Measurements from ENCODE around the gene TMEM207.

DNA sequence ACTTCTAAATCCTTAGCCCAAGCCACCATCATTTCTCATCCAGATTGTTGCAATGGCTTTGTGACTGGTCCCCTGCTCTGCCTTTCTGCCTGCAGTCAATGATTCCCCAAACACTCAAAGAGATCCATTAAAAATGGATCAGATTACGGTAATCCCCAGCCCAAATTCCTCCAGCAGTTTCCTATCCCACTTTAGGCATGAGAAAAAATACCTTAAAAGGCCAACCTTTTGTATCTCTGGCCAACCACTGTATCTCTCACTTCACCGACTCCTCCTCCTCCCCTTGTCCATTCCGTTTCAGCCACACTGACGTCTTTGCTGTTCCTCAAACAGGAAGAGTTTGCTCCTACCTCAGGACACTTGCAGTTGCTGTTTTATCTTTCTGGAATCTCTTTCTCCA, 43.3 kb upstream of the TMEM207 start:
- TF ChIP-seq YY1 (IDR thresholded peaks at IDR 0.05; ENCODE audit: low read depth) (no peak), SMC3 (IDR thresholded peaks at IDR 0.05; ENCODE audit: low read depth, low read length) (no peak), POLR2AphosphoS5 (IDR thresholded peaks at IDR 0.05; ENCODE audit: low read depth, low read length) (no peak), SIN3A (IDR thresholded peaks at IDR 0.05; ENCODE audit: borderline replicate concordance, low read depth, low read length) (no peak), PBX3 (IDR thresholded peaks at IDR 0.05) (no peak), ELF1 (IDR thresholded peaks at IDR 0.05) (no peak), EP300 (IDR thresholded peaks at IDR 0.05; ENCODE audit: borderline replicate concordance in 1 of 2, low read depth in 1 of 2, low read length in 1 of 2) (no peak), RFX5 (IDR thresholded peaks at IDR 0.05; ENCODE audit: low read length) (no peak)
- TF ChIP-seq, protein P1, sequence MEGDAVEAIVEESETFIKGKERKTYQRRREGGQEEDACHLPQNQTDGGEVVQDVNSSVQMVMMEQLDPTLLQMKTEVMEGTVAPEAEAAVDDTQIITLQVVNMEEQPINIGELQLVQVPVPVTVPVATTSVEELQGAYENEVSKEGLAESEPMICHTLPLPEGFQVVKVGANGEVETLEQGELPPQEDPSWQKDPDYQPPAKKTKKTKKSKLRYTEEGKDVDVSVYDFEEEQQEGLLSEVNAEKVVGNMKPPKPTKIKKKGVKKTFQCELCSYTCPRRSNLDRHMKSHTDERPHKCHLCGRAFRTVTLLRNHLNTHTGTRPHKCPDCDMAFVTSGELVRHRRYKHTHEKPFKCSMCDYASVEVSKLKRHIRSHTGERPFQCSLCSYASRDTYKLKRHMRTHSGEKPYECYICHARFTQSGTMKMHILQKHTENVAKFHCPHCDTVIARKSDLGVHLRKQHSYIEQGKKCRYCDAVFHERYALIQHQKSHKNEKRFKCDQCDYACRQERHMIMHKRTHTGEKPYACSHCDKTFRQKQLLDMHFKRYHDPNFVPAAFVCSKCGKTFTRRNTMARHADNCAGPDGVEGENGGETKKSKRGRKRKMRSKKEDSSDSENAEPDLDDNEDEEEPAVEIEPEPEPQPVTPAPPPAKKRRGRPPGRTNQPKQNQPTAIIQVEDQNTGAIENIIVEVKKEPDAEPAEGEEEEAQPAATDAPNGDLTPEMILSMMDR (IDR thresholded peaks at IDR 0.05) = no peak
- TF ChIP-seq, protein P2, sequence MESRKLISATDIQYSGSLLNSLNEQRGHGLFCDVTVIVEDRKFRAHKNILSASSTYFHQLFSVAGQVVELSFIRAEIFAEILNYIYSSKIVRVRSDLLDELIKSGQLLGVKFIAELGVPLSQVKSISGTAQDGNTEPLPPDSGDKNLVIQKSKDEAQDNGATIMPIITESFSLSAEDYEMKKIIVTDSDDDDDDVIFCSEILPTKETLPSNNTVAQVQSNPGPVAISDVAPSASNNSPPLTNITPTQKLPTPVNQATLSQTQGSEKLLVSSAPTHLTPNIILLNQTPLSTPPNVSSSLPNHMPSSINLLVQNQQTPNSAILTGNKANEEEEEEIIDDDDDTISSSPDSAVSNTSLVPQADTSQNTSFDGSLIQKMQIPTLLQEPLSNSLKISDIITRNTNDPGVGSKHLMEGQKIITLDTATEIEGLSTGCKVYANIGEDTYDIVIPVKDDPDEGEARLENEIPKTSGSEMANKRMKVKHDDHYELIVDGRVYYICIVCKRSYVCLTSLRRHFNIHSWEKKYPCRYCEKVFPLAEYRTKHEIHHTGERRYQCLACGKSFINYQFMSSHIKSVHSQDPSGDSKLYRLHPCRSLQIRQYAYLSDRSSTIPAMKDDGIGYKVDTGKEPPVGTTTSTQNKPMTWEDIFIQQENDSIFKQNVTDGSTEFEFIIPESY (IDR thresholded peaks at IDR 0.05; ENCODE audit: borderline replicate concordance, low read depth) = no peak
- TF ChIP-seq, protein P3, sequence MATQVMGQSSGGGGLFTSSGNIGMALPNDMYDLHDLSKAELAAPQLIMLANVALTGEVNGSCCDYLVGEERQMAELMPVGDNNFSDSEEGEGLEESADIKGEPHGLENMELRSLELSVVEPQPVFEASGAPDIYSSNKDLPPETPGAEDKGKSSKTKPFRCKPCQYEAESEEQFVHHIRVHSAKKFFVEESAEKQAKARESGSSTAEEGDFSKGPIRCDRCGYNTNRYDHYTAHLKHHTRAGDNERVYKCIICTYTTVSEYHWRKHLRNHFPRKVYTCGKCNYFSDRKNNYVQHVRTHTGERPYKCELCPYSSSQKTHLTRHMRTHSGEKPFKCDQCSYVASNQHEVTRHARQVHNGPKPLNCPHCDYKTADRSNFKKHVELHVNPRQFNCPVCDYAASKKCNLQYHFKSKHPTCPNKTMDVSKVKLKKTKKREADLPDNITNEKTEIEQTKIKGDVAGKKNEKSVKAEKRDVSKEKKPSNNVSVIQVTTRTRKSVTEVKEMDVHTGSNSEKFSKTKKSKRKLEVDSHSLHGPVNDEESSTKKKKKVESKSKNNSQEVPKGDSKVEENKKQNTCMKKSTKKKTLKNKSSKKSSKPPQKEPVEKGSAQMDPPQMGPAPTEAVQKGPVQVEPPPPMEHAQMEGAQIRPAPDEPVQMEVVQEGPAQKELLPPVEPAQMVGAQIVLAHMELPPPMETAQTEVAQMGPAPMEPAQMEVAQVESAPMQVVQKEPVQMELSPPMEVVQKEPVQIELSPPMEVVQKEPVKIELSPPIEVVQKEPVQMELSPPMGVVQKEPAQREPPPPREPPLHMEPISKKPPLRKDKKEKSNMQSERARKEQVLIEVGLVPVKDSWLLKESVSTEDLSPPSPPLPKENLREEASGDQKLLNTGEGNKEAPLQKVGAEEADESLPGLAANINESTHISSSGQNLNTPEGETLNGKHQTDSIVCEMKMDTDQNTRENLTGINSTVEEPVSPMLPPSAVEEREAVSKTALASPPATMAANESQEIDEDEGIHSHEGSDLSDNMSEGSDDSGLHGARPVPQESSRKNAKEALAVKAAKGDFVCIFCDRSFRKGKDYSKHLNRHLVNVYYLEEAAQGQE (IDR thresholded peaks at IDR 0.05; ENCODE audit: low read depth, low read length) = no peak

All from SK-N-SH (cell line).